ENCODE data around the gene CCDC88B. TPM values are rescaled to one million over a fixed set of nuclear protein-coding genes. Genes with fewer than 3 reads are reported as not detected.

Gene CCDC88B
- total RNA-seq, 1 experiment from 2014 or later, result 7.6 TPM

- TF ChIP-seq CTCF (IDR thresholded peaks at IDR 0.05; ENCODE audit: unreplicated experiment), result no peak
- peaks cover 76% of the 10 kb centered on the region for H3K27me3 Mint-ChIP-seq (ENCODE audit: unreplicated experiment)
- peak overlapping the region; percentile 24 for H3K4me3 Mint-ChIP-seq (ENCODE audit: low read depth, unreplicated experiment)
- H3K27ac Mint-ChIP-seq (ENCODE audit: unreplicated experiment), result no peak overlapping the region
- intact Hi-C loops (cut with micrococcal nuclease; ENCODE audit: unreplicated experiment), result no loop called here
- no peaks in the 10 kb centered on the region for H3K9me3 Mint-ChIP-seq (ENCODE audit: low read depth, unreplicated experiment)
- no TSS peak for BruUV-seq (replicated peaks)
- peaks cover 9% of the 10 kb centered on the region for H3K4me1 Mint-ChIP-seq (ENCODE audit: low read depth, unreplicated experiment)
- CTCF ChIA-PET, result no interaction called here
- peaks cover 9% of the 10 kb centered on the region for H3K36me3 Mint-ChIP-seq (ENCODE audit: insufficient read depth, unreplicated experiment)
- DNase-seq, result no peak
Observed at GRCh38 chr11:64291752-64292459, 48.1 kb upstream of the CCDC88B start.

GRCh38 chr11:64292460-64293254 lies 47.3 kb upstream of the CCDC88B start:
- no peak for TF ChIP-seq CTCF (IDR thresholded peaks at IDR 0.05; ENCODE audit: unreplicated experiment)
- H3K4me1 Mint-ChIP-seq (ENCODE audit: low read depth, unreplicated experiment), result peaks cover 7% of the 10 kb centered on the region
- peaks cover 83% of the 10 kb centered on the region for H3K27me3 Mint-ChIP-seq (ENCODE audit: unreplicated experiment)
- H3K27ac Mint-ChIP-seq (ENCODE audit: unreplicated experiment), result no peak overlapping the region
- intact Hi-C loops (cut with micrococcal nuclease; ENCODE audit: unreplicated experiment), result no loop called here
- peak overlapping the region; percentile 24 for H3K4me3 Mint-ChIP-seq (ENCODE audit: low read depth, unreplicated experiment)
- DNase-seq, result no peak
- CTCF ChIA-PET, result no interaction called here
- BruUV-seq (replicated peaks), result no TSS peak
- H3K36me3 Mint-ChIP-seq (ENCODE audit: insufficient read depth, unreplicated experiment), result peaks cover 7% of the 10 kb centered on the region
- no peaks in the 10 kb centered on the region for H3K9me3 Mint-ChIP-seq (ENCODE audit: low read depth, unreplicated experiment)

- TF ChIP-seq CTCF (IDR thresholded peaks at IDR 0.05; ENCODE audit: unreplicated experiment), result no peak
- no peak overlapping the region for H3K4me3 Mint-ChIP-seq (ENCODE audit: low read depth, unreplicated experiment)
- H3K27ac Mint-ChIP-seq (ENCODE audit: unreplicated experiment), result no peak overlapping the region
- H3K4me1 Mint-ChIP-seq (ENCODE audit: low read depth, unreplicated experiment), result peaks cover 12% of the 10 kb centered on the region
- CTCF ChIA-PET, result interaction anchor here (0.7 kb wide), 1 partner anchor 40 kb away, joined by 10 read pairs; no protein-coding TSS in a partner anchor
- BruUV-seq (replicated peaks), result no TSS peak
- no peak for DNase-seq
- H3K36me3 Mint-ChIP-seq (ENCODE audit: insufficient read depth, unreplicated experiment), result peaks cover 4% of the 10 kb centered on the region
- intact Hi-C loops (cut with micrococcal nuclease; ENCODE audit: unreplicated experiment), result no loop called here
- no peaks in the 10 kb centered on the region for H3K9me3 Mint-ChIP-seq (ENCODE audit: low read depth, unreplicated experiment)
- H3K27me3 Mint-ChIP-seq (ENCODE audit: unreplicated experiment), result peaks cover 94% of the 10 kb centered on the region
Observed at GRCh38 chr11:64294774-64295173, 45.2 kb upstream of the CCDC88B start.

- DNase-seq, result no peak
- H3K4me3 Mint-ChIP-seq (ENCODE audit: low read depth, unreplicated experiment), result no peak overlapping the region
- peaks cover 5% of the 10 kb centered on the region for H3K36me3 Mint-ChIP-seq (ENCODE audit: insufficient read depth, unreplicated experiment)
- intact Hi-C loops (cut with micrococcal nuclease; ENCODE audit: unreplicated experiment), result no loop called here
- BruUV-seq (replicated peaks), result no TSS peak
- H3K27ac Mint-ChIP-seq (ENCODE audit: unreplicated experiment), result no peak overlapping the region
- H3K27me3 Mint-ChIP-seq (ENCODE audit: unreplicated experiment), result peaks cover 94% of the 10 kb centered on the region
- CTCF ChIA-PET, result no interaction called here
- no peak for TF ChIP-seq CTCF (IDR thresholded peaks at IDR 0.05; ENCODE audit: unreplicated experiment)
- H3K9me3 Mint-ChIP-seq (ENCODE audit: low read depth, unreplicated experiment), result no peaks in the 10 kb centered on the region
- peaks cover 18% of the 10 kb centered on the region for H3K4me1 Mint-ChIP-seq (ENCODE audit: low read depth, unreplicated experiment)
Observed at GRCh38 chr11:64295760-64296159, 44.2 kb upstream of the CCDC88B start.

Measured in Calu3 (cell line).